Ascending aorta (tissue), 2 donors: ENCODE data around the gene SLC25A5. TPM values are rescaled to one million over a fixed set of nuclear protein-coding genes. Genes with fewer than 3 reads are reported as not detected.

Experiments
- DNase-seq, 2 donors: peaks; one replicate each; pipeline ENCODE4 v3.0.0-alpha.2; 2019; ENCODE audit warnings: low spot score in 2 of 2
- H3K27ac ChIP-seq, 2 donors: fragments of 200-600 bp; sonication (generic); one replicate each; pipeline ENCODE4 v1.5.1; 2016 to 2017; ENCODE audit warnings: mild to moderate bottlenecking in 1 of 2
- H3K27me3 ChIP-seq: fragments of 200-600 bp; sonication (generic); one replicate; pipeline ENCODE4 v1.5.1; 2017
- H3K36me3 ChIP-seq, 2 donors: fragments of 200-600 bp; sonication (generic); one replicate each; pipeline ENCODE4 v1.5.1; 2016
- H3K4me1 ChIP-seq, 2 donors: fragments of 200-600 bp; sonication (generic); one replicate each; pipeline ENCODE4 v1.5.1; 2016 to 2017; ENCODE audit warnings: mild to moderate bottlenecking in 1 of 2
- H3K4me3 ChIP-seq, 2 donors: fragments of 200-600 bp; sonication (generic); one replicate each; pipeline ENCODE4 v1.5.1; 2016 to 2017; ENCODE audit warnings: mild to moderate bottlenecking in 1 of 2
- H3K9me3 ChIP-seq, 2 donors: fragments of 200-600 bp; sonication (generic); one replicate each; pipeline ENCODE4 v1.5.1; 2016
- CTCF ChIP-seq, 3 experiments: fragments of 200-600 bp in 2 of 3; fragments of 450-650 bp in 1 of 3; sonication (generic) in 2 of 3; IDR thresholded peaks; one replicate each; pipeline ENCODE4 v1.5.1; 2016 to 2019; ENCODE audit warnings: antibody characterized with exemption in 3 of 3, mild to moderate bottlenecking in 1 of 3, moderate library complexity in 1 of 3
- intact Hi-C: fragments of 100-400 bp; cut with DNase I; formaldehyde crosslinking; loops from one replicate; pipeline ENCODE4 v1.15.1; 2023
- total RNA-seq: library from RNA; depleted of rRNA; stranded (reverse); fragments of >200 nt; gene quantifications from one replicate; pipeline ENCODE4 v1.1.0, GENCODE V29; 2016

SLC25A5 gene
- total RNA-seq, 1 donor from 2014 or later: 202 TPM

GRCh38 chrX:119512146-119512800 lies 44.0 kb downstream of the SLC25A5 start:
- Histone ChIP-seq H3K27ac (no peak overlapping the region), H3K36me3 (no peaks in the 10 kb centered on the region), H3K4me3 (no peak overlapping the region), H3K27me3 (no peaks in the 10 kb centered on the region), H3K4me1 (no peaks in the 10 kb centered on the region), H3K9me3 (no peaks in the 10 kb centered on the region)
- DNase-seq: peak in 1 of 2 donors; percentile 73
- intact Hi-C loops: loop anchor here (1.0 kb wide), 2 partner anchors 23 to 43 kb away; no protein-coding TSS in a partner anchor
- peak; percentile 52 to 68 (median 66) for TF ChIP-seq CTCF (IDR thresholded peaks at IDR 0.05)

GRCh38 chrX:119516157-119516702 lies 48.0 kb downstream of the SLC25A5 start:
- peak; percentile 56 to 66 (median 57) for TF ChIP-seq CTCF (IDR thresholded peaks at IDR 0.05)
- Histone ChIP-seq H3K36me3 (no peaks in the 10 kb centered on the region), H3K4me3 (no peak overlapping the region), H3K27ac (no peak overlapping the region), H3K27me3 (no peaks in the 10 kb centered on the region), H3K4me1 (no peaks in the 10 kb centered on the region), H3K9me3 (no peaks in the 10 kb centered on the region)
- intact Hi-C loops: no loop called here
- DNase-seq: no peak

DNA sequence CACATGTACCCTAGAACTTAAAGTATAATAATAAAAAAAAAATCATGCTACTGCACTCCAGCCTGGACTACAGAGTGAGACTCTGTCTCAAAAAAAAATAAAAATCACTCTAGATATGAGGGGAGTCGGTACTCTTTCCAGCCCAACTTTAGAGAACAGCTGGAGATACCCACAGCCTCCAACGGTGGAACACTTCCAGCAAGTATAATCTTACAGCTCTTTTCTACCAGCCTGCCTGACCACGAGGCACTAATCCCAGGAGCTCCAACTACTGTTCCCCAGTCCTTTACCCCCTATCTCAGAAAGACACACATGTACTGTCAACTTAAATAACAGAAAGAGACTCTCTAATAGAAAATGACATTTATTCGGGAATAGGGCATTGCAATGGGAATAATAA lies 50.1 kb downstream of the SLC25A5 start:
- H3K9me3 ChIP-seq: no peaks in the 10 kb centered on the region
- no peak for TF ChIP-seq CTCF (IDR thresholded peaks at IDR 0.05)
- intact Hi-C loops: no loop called here

More for the DNA sequence above, 50.1 kb downstream of the SLC25A5 start:
- no peak for DNase-seq
- H3K4me1 ChIP-seq: no peaks in the 10 kb centered on the region
- H3K36me3 ChIP-seq: no peaks in the 10 kb centered on the region
- H3K27ac ChIP-seq: no peak overlapping the region
- H3K27me3 ChIP-seq: no peaks in the 10 kb centered on the region
- H3K4me3 ChIP-seq: no peak overlapping the region

Other genes starting within 250 kb of the SLC25A5 start
- 117 TPM for gene PGRMC1, start 232.2 kb upstream of the SLC25A5 start, total RNA-seq
- gene SLC25A43, start 69.1 kb upstream of the SLC25A5 start, total RNA-seq: 26.6 TPM
- 22.2 TPM for gene STEEP1, start 97.0 kb downstream of the SLC25A5 start, total RNA-seq
- 28.4 TPM for gene UBE2A, start 106.1 kb downstream of the SLC25A5 start, total RNA-seq
- 2.8 TPM for gene NKRF, start 138.0 kb downstream of the SLC25A5 start, total RNA-seq
- 10.6 TPM for gene SEPTIN6, start 224.7 kb downstream of the SLC25A5 start, total RNA-seq